A549 treated with AZD9567 at 1 μM for 4 hours (cell line): ENCODE data around the gene SPACA6. TPM values are rescaled to one million over a fixed set of nuclear protein-coding genes. Genes with fewer than 3 reads are reported as not detected.

Source experiments
- total RNA-seq: library from RNA; stranded (reverse); fragments of 200-300 nt; extraction: Qiagen RNA extraction; gene quantifications from 5 replicates; pipeline ENCODE4 v1.2.3, GENCODE V29; 2022; ENCODE audit not compliant: insufficient read depth

SPACA6 gene
- total RNA-seq: 7.1 to 14.5 TPM (median 12.9 TPM) in 5 replicates

DNA sequence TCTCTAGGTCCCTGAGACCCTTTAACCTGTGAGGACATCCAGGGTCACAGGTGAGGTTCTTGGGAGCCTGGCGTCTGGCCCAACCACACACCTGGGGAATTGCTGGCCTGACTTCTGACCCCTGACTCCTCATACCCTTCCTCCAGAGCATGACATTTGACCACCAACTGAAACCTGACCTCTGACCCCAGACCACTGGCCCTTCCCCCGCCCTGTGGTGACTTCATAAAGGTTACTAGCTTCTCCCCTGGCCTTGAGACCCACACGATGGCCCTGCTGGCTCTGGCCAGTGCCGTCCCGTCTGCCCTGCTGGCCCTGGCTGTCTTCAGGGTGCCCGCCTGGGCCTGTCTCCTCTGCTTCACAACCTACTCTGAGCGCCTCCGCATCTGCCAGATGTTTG lies at the start of gene SPACA6:
Gene SPACA6, plus strand, starts transcription at position 71 of the 400 bp plus-strand sequence. Its CDS starts 197 bp downstream, at position 268.

DNA sequence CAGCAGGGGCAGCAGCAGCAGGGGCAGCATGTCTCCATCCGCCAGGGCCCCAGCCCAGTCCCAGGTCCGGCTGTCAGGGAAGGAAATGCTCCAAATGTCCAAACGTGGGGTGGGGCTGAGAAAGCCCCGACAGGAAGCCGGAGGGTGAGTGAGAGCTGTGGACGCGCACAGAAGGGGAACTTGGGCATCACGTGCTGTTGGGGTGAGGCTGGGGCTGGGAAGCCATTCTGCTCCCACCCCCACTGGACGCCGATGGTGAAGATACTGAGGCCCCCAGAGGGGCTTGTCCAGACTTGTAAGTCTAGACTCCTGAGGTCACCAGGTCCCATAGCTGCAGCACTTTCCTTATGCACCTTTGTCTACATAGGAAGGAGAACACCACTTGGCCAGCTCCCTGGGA lies 46.4 kb upstream of the SPACA6 start, which contains the start of gene SIGLEC14:
Gene SIGLEC14, minus strand, starts transcription at position 96 of the 400 bp plus-strand sequence. Its CDS starts 66 bp downstream, at position 30.

DNA sequence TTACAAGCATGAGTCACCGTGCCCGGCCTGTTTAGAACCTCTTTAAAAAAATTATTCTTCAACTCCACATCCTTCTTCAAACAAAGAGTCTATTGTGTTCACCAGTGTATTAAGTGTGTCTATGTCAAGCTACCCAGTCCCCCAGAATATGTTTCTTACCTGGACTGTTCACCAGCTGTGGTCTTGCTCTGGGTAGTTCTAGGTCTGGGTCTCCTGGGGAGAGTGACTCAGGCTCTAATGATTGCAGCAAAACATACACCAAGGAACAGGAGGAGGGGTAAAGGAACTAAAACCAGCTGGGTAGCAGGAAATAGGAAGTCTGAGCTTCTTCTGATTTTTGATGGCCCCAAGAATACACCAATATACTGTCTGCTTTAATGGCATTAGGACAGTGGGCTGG lies 58.5 kb downstream of the SPACA6 start, which contains the start of gene FPR1:
Gene FPR1, minus strand, starts transcription at position 224 of the 400 bp plus-strand sequence. CDS start 4,884 bp downstream, outside the sequence.

Other genes with a start within 250 kb of the SPACA6 start
- gene SIGLEC8, start 234.9 kb upstream of the SPACA6 start, total RNA-seq: not detected in 5 replicates
- not detected in 5 replicates for gene CEACAM18, start 214.8 kb upstream of the SPACA6 start, total RNA-seq
- gene SIGLEC12, start 191.5 kb upstream of the SPACA6 start, total RNA-seq: not detected in 5 replicates
- not detected in 5 replicates for gene SIGLEC6, start 161.7 kb upstream of the SPACA6 start, total RNA-seq
- 2.8 to 5.4 TPM (median 4.2 TPM) in 5 replicates for gene ZNF175, start 122.0 kb upstream of the SPACA6 start, total RNA-seq
- not detected in 5 replicates for gene SIGLEC5, start 62.9 kb upstream of the SPACA6 start, total RNA-seq
- 0.05 to 0.06 TPM in 2 of 5 replicates, not detected in the others for gene SIGLEC14, start 46.5 kb upstream of the SPACA6 start, total RNA-seq
- not detected in 5 replicates for gene HAS1, start 30.7 kb downstream of the SPACA6 start, total RNA-seq
- gene FPR1, start 58.5 kb downstream of the SPACA6 start, total RNA-seq: 0.05 to 0.11 TPM (median 0.09 TPM) in 4 of 5 replicates, not detected in the other
- gene FPR2, start 67.8 kb downstream of the SPACA6 start, total RNA-seq: not detected in 5 replicates
- not detected in 5 replicates for gene FPR3, start 101.8 kb downstream of the SPACA6 start, total RNA-seq
- gene ZNF577, start 194.6 kb downstream of the SPACA6 start, total RNA-seq: 0.03 to 0.08 TPM (median 0.06 TPM) in 3 of 5 replicates, not detected in the others
- 0.11 to 0.35 TPM (median 0.17 TPM) in 4 of 5 replicates, not detected in the other for gene ZNF649, start 211.7 kb downstream of the SPACA6 start, total RNA-seq
- 0.75 to 2.2 TPM (median 1.3 TPM) in 4 of 5 replicates, not detected in the other for gene ZNF613, start 234.1 kb downstream of the SPACA6 start, total RNA-seq